Stimulated activated naive CD8-positive, alpha-beta T cell treated with anti-CD3 and anti-CD28 coated beads, Interleukin-15, Interleukin-2, amounts not matched to agents 100 ng/mL and 50 ng/mL, for 24 hours (primary cell): ENCODE data around the gene NUP133.
"Not testable (repeated sequence)": the region's sequence is repeated elsewhere in the genome, so short reads cannot be mapped to it uniquely, and the experiment has no call there.

Experiments
- H3K27ac Mint-ChIP-seq: one replicate; pipeline ENCODE4 v1.8.0; 2021; ENCODE audit warnings: mild to moderate bottlenecking, mixed read lengths
- H3K27me3 Mint-ChIP-seq: one replicate; pipeline ENCODE4 v1.8.0; 2021; ENCODE audit warnings: mixed read lengths
- H3K36me3 Mint-ChIP-seq: one replicate; pipeline ENCODE4 v1.8.0; 2021; ENCODE audit warnings: low read depth, mixed read lengths
- H3K4me1 Mint-ChIP-seq: one replicate; pipeline ENCODE4 v1.8.0; 2021; ENCODE audit warnings: low read depth, mixed read lengths
- H3K4me3 Mint-ChIP-seq: one replicate; pipeline ENCODE4 v1.8.0; 2021; ENCODE audit warnings: mild to moderate bottlenecking, mixed read lengths
- H3K9me3 Mint-ChIP-seq: one replicate; pipeline ENCODE4 v1.8.0; 2021; ENCODE audit warnings: mixed read lengths

The NUP133 gene

DNA sequence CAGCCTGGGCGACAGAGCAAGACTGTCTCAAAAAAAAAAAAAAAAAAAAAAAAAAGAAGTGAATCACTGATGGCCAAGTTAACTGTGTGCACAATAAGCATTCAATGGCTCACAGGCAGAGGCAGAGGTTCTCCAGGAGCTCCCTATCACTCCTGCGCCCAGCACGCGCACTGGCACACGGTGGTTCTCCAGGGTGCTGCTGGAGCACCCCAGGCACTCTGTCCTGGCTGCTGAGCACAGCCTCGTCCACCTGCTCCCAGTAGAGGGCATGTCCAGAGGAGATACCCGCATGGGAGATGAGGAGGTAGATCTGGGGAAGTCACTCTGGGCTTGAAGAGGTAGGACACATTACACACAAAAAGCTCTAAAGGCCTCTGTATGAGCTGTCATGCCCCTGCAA is 21.5 kb upstream of the NUP133 start:
- Mint-ChIP-seq H3K4me1 (no peaks in the 10 kb centered on the region), H3K4me3 (no peak overlapping the region), H3K9me3 (no peaks in the 10 kb centered on the region), H3K27ac (no peak overlapping the region), H3K36me3 (peaks cover 60% of the 10 kb centered on the region), H3K27me3 (no peaks in the 10 kb centered on the region)

DNA sequence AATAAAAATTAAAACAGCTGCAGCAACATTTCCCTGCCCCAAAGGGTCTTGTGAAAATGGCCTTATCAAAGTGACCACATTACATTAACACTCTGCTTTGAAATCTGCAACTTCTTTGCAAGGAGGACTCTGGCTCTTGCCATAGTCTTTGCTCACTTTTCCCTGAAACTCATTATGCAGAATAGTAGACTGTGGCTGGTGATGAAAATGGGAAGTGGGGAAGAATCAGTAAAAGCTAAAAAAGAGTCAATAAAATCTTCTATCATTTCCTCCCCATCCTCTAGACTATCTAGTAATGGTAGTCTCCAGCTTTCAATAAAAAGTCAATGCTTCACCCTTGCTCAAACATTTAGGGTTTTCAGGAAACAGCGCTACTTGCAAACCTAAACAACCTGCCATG is 18.6 kb upstream of the NUP133 start:
- Mint-ChIP-seq H3K36me3 (peaks cover 57% of the 10 kb centered on the region), H3K4me1 (no peaks in the 10 kb centered on the region), H3K9me3 (no peaks in the 10 kb centered on the region), H3K27ac (no peak overlapping the region), H3K27me3 (no peaks in the 10 kb centered on the region), H3K4me3 (no peak overlapping the region)

DNA sequence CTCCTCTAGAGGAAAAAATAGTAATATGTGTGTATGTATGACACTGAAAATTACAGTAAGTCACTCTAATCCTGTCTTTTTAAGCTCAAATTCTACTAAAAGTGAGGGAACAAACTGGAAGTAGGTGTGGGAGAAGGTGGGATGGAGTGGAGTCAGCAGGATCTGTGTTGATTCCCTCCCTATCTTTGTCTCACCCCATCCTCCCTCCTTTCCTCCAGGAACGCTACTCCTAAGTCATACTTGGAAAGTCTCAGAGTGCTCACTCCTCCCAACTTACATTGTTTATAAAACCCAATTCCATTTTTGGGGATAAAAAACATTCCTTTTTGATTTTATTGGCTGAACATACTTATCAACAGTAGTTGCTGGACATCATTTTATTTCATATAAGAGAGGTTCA is 14.9 kb upstream of the NUP133 start:
- no peaks in the 10 kb centered on the region for H3K27me3 Mint-ChIP-seq
- H3K4me3 Mint-ChIP-seq = no peak overlapping the region
- no peak overlapping the region for H3K27ac Mint-ChIP-seq
- peaks cover 55% of the 10 kb centered on the region for H3K36me3 Mint-ChIP-seq
- no peaks in the 10 kb centered on the region for H3K9me3 Mint-ChIP-seq
- no peaks in the 10 kb centered on the region for H3K4me1 Mint-ChIP-seq

DNA sequence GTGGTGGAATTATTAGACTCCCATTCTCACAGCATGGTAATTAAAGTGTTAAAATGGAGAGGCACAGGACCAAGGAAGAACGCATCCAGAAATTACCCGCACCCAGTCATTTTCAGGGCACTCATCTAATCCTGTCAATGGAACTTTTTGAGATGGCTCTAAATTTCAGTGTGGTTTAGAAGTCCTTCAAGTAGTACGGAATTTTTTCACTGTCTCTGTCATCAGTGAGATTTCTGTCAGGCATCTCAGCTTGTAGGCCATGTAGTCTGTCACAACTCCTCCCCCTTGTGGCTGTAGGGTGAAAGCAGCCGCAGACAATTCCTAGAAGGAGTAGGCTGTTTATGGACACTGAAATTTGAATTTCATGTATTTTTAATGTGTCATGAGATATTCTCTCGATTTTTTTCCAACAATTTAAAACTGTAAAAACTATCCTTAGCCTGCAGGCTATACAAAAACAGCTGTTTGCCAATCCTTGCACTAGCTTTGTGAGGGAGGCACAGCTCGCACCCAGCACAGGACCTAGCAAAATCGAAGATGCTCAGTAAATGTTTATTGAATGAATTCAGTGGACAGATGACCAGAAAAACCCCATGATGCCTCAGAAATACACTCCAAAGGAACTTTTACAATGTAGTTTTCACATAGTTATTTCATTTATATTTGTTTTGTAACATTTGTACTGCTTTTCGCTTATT is 6.6 kb upstream of the NUP133 start:
- no peaks in the 10 kb centered on the region for H3K9me3 Mint-ChIP-seq
- H3K4me1 Mint-ChIP-seq = peaks cover 8% of the 10 kb centered on the region
- peak overlapping the region; percentile 68 for H3K27ac Mint-ChIP-seq
- H3K36me3 Mint-ChIP-seq = peaks cover 22% of the 10 kb centered on the region
- no peaks in the 10 kb centered on the region for H3K27me3 Mint-ChIP-seq
- H3K4me3 Mint-ChIP-seq = no peak overlapping the region

DNA sequence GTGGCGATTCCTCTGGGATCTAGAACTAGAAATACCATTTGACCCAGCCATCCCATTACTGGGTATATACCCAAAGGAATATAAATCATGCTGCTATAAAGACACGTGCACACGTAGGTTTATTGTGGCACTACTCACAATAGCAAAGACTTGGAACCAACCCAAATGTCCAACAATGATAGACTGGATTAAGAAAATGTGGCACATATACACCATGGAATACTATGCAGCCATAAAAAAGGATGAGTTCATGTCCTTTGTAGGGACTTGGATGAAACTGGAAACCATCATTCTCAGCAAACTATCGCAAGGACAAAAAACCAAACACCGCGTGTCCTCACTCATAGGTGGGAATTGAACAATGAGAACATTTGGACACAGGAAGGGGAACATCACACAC is 3.5 kb upstream of the NUP133 start:
- H3K4me1 Mint-ChIP-seq = peaks cover 33% of the 10 kb centered on the region
- not testable (repeated sequence) for H3K36me3 Mint-ChIP-seq, H3K27ac Mint-ChIP-seq, H3K4me3 Mint-ChIP-seq, H3K27me3 Mint-ChIP-seq, H3K9me3 Mint-ChIP-seq

DNA sequence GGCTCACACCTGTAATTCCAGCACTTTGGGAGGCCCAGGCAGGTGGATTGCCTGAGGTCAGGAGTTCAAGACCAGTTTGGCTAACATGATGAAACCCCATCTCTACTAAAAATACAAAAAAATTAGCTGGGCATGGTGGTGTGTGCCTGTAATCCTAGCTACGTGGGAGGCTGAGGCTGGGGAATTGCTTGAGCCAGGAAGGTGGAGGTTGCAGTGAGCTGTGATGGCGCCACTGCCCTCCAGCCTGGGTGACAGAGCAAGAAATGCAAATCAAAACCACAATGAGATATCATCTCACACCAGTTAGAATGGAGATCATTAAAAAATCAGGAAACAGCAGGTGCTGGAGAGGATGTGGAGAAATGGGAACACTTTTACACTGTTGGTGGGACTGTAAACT is 3.1 kb upstream of the NUP133 start:
- peaks cover 36% of the 10 kb centered on the region for H3K4me1 Mint-ChIP-seq
- not testable (repeated sequence) for H3K9me3 Mint-ChIP-seq, H3K27ac Mint-ChIP-seq, H3K4me3 Mint-ChIP-seq, H3K27me3 Mint-ChIP-seq, H3K36me3 Mint-ChIP-seq

DNA sequence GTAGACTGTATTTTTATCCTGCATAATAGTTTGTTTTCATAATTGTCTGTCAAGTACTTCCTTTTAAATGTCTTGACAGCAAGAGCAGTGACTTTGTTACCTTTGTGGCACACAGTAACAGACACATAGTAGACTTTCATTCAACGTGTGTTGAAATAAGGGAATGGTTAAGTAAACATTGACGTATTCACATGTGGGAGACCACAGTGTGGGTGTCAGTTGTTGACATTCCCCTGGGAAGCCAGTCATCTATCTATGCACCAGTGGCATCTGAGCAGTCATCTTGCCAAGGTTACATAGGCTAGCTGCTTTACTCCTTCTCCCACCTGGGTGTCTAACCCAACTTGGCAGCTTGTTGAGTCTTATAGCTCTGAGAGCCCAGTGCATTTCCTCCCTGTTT is 1.4 kb upstream of the NUP133 start:
- Mint-ChIP-seq H3K4me1 (peaks cover 39% of the 10 kb centered on the region), H3K36me3 (peaks cover 3% of the 10 kb centered on the region), H3K4me3 (peak overlapping the region; percentile 96), H3K27ac (no peak overlapping the region), H3K9me3 (no peaks in the 10 kb centered on the region), H3K27me3 (no peaks in the 10 kb centered on the region)

DNA sequence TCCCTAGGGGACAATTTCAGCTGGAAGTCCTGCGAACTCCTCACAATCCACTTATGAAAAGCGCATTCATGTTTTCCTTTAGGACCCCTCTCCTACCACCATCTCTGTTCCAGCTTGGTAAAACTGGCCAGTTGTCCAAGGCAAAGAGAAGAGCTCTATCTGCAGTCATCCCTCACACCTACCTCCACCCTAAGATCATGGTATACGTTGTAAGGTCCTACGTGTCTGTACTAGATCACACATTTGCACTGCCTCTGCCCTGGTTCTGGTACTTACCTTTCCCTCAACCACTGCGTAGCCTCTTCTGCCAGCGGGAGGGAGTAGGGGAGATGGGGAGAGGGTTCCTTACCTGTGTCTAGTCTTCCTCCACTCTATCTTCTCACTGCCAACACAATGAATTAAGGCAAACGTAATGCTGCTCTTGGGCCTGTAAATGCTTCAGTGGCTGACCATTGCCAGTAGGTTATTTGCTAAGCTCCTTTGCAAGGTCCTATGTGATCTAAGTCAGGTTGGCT is 739 bp upstream of the NUP133 start:
- Mint-ChIP-seq H3K4me3 (peak overlapping the region; percentile 96), H3K27ac (peak overlapping the region; percentile 93), H3K9me3 (no peaks in the 10 kb centered on the region), H3K4me1 (peaks cover 39% of the 10 kb centered on the region), H3K27me3 (no peaks in the 10 kb centered on the region), H3K36me3 (peaks cover 9% of the 10 kb centered on the region)

DNA sequence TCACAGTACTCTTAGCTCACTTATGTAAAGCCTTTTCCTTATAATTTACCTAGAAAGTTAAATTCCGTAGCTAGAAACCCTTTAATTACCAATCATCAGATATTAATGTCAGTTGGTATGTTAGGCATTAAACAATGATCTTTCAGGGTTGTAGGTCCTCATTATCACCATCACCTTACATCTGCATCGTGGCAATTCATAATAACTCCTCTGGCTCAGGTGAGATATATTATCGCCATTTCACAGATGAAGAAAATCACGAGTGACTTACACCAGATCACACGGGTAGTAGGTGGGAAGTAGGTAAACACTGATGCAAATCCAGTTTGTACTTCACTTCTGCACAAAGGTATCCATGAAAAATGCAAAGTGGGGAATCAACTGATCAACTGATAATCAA is 639 bp downstream of the NUP133 start:
- H3K36me3 Mint-ChIP-seq = peaks cover 9% of the 10 kb centered on the region

DNA sequence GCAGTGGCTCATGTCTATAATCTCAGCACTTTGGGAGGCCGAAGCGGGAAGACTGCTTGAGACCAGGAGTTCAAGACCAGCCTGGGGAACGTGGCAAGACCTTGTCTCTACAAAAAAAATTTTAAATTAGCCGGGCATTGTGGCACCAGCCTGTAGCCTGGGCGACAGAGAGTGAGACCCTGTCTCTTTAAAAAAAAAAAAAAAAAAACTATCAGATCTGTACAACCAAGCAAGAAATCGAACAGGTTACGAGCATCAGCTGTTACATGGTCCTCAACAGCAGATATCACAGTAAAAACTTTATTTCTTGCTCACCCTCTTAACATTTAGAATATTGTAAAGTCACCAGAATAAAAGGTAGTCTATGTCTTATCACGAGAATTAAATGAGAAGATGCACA is 1.5 kb downstream of the NUP133 start:
- Mint-ChIP-seq H3K36me3 (peaks cover 14% of the 10 kb centered on the region), H3K27ac (peak overlapping the region; percentile 16)

More for the DNA sequence above, 639 bp downstream of the NUP133 start:
- H3K27ac Mint-ChIP-seq = peak overlapping the region; percentile 93
- H3K27me3 Mint-ChIP-seq = no peaks in the 10 kb centered on the region
- H3K9me3 Mint-ChIP-seq = no peaks in the 10 kb centered on the region
- peaks cover 39% of the 10 kb centered on the region for H3K4me1 Mint-ChIP-seq
- peak overlapping the region; percentile 96 for H3K4me3 Mint-ChIP-seq

DNA sequence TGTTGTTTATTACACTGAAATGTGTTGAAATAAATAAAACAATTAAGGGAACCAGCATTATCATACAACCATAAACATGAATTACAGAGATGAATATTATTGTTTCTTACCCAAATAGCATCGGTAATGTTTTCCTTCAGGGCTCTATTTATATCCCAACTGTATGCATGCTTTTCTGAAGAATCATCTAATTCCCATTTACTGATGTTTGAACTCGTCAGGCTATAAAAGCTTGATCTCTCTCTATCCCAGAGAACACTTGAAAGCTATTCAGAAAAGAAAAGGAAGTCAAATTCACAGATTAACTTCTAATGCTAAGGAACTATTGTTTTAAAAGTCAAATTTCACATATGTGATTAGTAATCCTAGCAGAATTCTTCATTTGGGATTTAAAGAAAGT is 12.4 kb downstream of the NUP133 start:
- Mint-ChIP-seq H3K27me3 (no peaks in the 10 kb centered on the region), H3K4me1 (no peaks in the 10 kb centered on the region), H3K4me3 (no peak overlapping the region), H3K27ac (no peak overlapping the region), H3K36me3 (peaks cover 56% of the 10 kb centered on the region), H3K9me3 (no peaks in the 10 kb centered on the region)

More for the DNA sequence above, 1.5 kb downstream of the NUP133 start:
- Mint-ChIP-seq H3K4me3 (peak overlapping the region; percentile 96), H3K27me3 (no peaks in the 10 kb centered on the region), H3K4me1 (peaks cover 39% of the 10 kb centered on the region), H3K9me3 (no peaks in the 10 kb centered on the region)

DNA sequence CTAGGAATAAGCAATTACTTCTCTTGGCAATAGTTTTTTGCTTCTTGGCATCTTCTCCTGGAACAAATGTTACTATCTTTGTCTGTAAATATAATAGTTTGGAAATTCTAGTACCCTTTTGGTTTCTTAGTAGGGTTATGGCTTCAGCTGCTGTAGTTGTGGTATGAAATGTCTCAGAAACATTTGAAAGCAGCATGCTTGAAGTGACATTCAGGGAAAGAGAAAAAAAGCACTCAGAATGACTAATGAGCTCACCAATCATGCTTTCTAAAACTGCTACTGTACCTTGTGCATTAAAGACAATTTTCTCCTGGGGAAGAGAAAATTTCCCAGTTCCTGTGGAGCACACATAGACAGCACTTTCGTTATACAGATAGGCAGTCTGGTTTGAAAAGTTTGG is 21.0 kb downstream of the NUP133 start:
- Mint-ChIP-seq H3K27ac (no peak overlapping the region), H3K9me3 (no peaks in the 10 kb centered on the region), H3K4me3 (no peak overlapping the region), H3K36me3 (peaks cover 65% of the 10 kb centered on the region), H3K4me1 (no peaks in the 10 kb centered on the region), H3K27me3 (no peaks in the 10 kb centered on the region)

DNA sequence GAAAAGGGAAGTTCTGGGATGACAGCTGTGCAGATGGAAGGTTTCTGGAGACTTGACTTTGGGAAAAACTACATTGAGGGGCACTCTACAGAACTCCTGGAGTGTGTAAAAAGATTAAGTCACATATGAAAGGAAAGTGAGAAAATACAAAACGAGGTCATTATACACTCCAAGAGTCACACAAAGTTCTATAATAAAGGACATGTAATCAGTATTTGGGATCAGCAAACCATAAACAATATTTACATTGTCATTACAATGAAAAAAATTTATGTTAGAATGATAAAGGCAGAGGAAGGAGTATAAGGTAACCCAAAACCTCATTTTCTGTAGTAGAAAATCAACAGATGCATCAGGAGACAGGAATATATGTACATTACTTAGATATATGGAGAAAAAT is 22.8 kb downstream of the NUP133 start:
- no peaks in the 10 kb centered on the region for H3K27me3 Mint-ChIP-seq
- H3K4me1 Mint-ChIP-seq = peaks cover under 1% of the 10 kb centered on the region
- no peaks in the 10 kb centered on the region for H3K9me3 Mint-ChIP-seq
- H3K27ac Mint-ChIP-seq = no peak overlapping the region
- H3K4me3 Mint-ChIP-seq = no peak overlapping the region
- H3K36me3 Mint-ChIP-seq = peaks cover 67% of the 10 kb centered on the region

DNA sequence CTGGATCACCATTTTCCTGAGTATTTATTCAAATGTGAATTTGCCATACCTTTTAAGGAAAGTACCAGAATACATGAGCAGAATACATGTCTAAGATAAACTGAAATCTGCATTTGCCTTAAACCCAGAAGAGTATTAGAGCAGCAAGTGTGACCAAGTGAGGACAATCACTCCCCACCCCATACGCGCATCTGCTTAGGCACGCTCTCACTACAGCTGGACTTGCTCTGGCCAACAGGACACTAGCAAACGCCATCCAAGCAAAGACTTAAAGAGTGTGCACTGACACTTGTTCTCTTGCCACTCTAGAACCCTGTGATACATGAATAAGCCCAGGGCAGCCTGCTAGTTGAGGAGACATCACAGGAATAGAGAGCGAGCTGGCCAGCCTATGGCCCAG is 25.6 kb downstream of the NUP133 start:
- Mint-ChIP-seq H3K9me3 (no peaks in the 10 kb centered on the region), H3K27ac (no peak overlapping the region), H3K27me3 (no peaks in the 10 kb centered on the region), H3K4me1 (peaks cover 20% of the 10 kb centered on the region), H3K4me3 (no peak overlapping the region), H3K36me3 (peaks cover 67% of the 10 kb centered on the region)

DNA sequence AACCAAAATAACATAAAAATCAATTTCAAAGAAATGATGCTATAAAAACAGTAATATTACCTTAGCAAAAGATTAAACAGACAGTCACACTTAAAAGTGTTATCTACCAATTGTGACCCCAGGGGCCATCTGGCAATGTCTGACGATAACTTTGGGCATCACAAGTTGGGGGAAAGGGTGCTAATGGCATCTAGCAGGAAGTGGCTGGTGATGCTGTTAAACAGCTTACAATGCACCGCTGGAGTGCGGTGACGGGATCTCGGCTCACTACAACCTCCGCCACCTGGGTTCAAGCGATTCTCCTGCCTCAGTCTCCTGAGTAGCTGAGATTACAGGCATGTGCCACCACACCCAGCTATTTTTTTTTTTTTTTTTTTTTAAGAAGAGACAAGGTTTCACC is 27.6 kb downstream of the NUP133 start:
- Mint-ChIP-seq H3K4me1 (peaks cover 20% of the 10 kb centered on the region), H3K36me3 (peaks cover 57% of the 10 kb centered on the region), H3K27ac (peak overlapping the region; percentile 1), H3K9me3 (no peaks in the 10 kb centered on the region), H3K4me3 (no peak overlapping the region), H3K27me3 (no peaks in the 10 kb centered on the region)
